ENCODE data around the gene RPS10. TPM values are rescaled to one million over a fixed set of nuclear protein-coding genes. Genes with fewer than 3 reads are reported as not detected.

RPS10 gene
- total RNA-seq, 1 experiment from 2014 or later: 1,363 TPM

DNA sequence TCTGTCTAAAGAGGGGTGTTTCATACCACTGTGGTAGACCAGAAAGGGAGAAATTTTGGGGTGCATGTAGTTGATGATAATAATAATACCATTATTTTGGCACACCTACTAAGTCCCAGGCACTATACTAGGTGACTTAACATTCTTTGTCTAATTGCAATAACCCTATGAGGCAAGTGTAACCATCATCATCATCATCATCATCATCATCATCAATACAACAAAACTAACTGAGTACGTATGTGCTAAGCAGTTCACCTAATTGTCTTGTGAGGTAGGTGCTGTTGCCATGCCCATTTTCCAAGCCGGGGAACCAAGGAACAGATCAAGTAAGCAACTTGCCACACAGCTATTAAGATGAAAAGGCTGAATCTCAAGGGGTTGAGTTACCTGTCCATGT lies 37.4 kb upstream of the RPS10 start:
- ChIA-PET POLR2A (no interaction called here), CTCF (interaction anchor here (0.6 to 0.7 kb wide), 3 partner anchors 16 to 291 kb away, joined by 3 read pairs; no protein-coding TSS in a partner anchor)
- no peaks in the 10 kb centered on the region for H3K36me3 ChIP-seq (ENCODE audit: control insufficient read depth, insufficient read depth, low read length)
- no peak for TF ChIP-seq TCF7L2 (IDR thresholded peaks at IDR 0.05; ENCODE audit: low read depth, low read length)
- no peak for TF ChIP-seq REST (IDR thresholded peaks at IDR 0.05; ENCODE audit: insufficient read depth in 1 of 2, low read depth in 2 of 2, low read length in 1 of 2)
- TF ChIP-seq SIN3A (IDR thresholded peaks at IDR 0.05; ENCODE audit: borderline replicate concordance, insufficient read depth, low read depth, low read length): no peak
- no peak for TF ChIP-seq POLR2AphosphoS5 (IDR thresholded peaks at IDR 0.05; ENCODE audit: low read depth, low read length)
- TF ChIP-seq, protein P1, sequence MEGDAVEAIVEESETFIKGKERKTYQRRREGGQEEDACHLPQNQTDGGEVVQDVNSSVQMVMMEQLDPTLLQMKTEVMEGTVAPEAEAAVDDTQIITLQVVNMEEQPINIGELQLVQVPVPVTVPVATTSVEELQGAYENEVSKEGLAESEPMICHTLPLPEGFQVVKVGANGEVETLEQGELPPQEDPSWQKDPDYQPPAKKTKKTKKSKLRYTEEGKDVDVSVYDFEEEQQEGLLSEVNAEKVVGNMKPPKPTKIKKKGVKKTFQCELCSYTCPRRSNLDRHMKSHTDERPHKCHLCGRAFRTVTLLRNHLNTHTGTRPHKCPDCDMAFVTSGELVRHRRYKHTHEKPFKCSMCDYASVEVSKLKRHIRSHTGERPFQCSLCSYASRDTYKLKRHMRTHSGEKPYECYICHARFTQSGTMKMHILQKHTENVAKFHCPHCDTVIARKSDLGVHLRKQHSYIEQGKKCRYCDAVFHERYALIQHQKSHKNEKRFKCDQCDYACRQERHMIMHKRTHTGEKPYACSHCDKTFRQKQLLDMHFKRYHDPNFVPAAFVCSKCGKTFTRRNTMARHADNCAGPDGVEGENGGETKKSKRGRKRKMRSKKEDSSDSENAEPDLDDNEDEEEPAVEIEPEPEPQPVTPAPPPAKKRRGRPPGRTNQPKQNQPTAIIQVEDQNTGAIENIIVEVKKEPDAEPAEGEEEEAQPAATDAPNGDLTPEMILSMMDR (IDR thresholded peaks at IDR 0.05): no peak
- BruUV-seq (replicated peaks): no TSS peak
- no peaks in the 10 kb centered on the region for H3K27me3 ChIP-seq (ENCODE audit: control insufficient read depth, insufficient read depth, low read length)
- no peak overlapping the region for H3K27ac ChIP-seq (ENCODE audit: low read length)
- in situ Hi-C loops (cut with HindIII; ENCODE audit: low pct_unique_long_range_greater_than_20kb, low sequenced_read_pairs) (no loop called here), intact Hi-C loops (cut with micrococcal nuclease; ENCODE audit: unreplicated experiment) (loop anchor here (5.0 kb wide), 1 partner anchor 144 kb away; no protein-coding TSS in a partner anchor)
- no peak overlapping the region for H3K4me3 ChIP-seq (ENCODE audit: low read depth in 2 of 2, low read length in 2 of 2)
- no peaks in the 10 kb centered on the region for H3K4me1 ChIP-seq (ENCODE audit: control insufficient read depth, insufficient read depth, low read length)
- DNase-seq (ENCODE audit: low read depth, low spot score): no peak
- no peaks in the 10 kb centered on the region for H3K9me3 ChIP-seq (ENCODE audit: control insufficient read depth, insufficient read depth, low read depth, low read length)
- ATAC-seq: no peak

GRCh38 chr6:34462551-34462971 lies 36.7 kb upstream of the RPS10 start:
- peak; percentile 70 for ATAC-seq
- Histone ChIP-seq H3K4me1 (ENCODE audit: control insufficient read depth, insufficient read depth, low read length) (no peaks in the 10 kb centered on the region), H3K4me3 (ENCODE audit: low read depth in 2 of 2, low read length in 2 of 2) (no peak overlapping the region), H3K27ac (ENCODE audit: low read length) (no peak overlapping the region), H3K9me3 (ENCODE audit: control insufficient read depth, insufficient read depth, low read depth, low read length) (no peaks in the 10 kb centered on the region), H3K27me3 (ENCODE audit: control insufficient read depth, insufficient read depth, low read length) (no peaks in the 10 kb centered on the region), H3K36me3 (ENCODE audit: control insufficient read depth, insufficient read depth, low read length) (no peaks in the 10 kb centered on the region)
- POLR2A ChIA-PET: interaction anchor here (0.5 to 0.6 kb wide), 2 partner anchors 17 to 245 kb away, joined by 4 to 6 read pairs; no protein-coding TSS in a partner anchor
- no peak for DNase-seq (ENCODE audit: low read depth, low spot score)
- no TSS peak for BruUV-seq (replicated peaks)
- in situ Hi-C loops (cut with HindIII; ENCODE audit: low pct_unique_long_range_greater_than_20kb, low sequenced_read_pairs) (no loop called here), intact Hi-C loops (cut with micrococcal nuclease; ENCODE audit: unreplicated experiment) (loop anchor here (5.0 kb wide), 1 partner anchor 145 kb away; no protein-coding TSS in a partner anchor)
- TF ChIP-seq POLR2AphosphoS5 (IDR thresholded peaks at IDR 0.05; ENCODE audit: low read depth, low read length): no peak
- TF ChIP-seq TCF7L2 (IDR thresholded peaks at IDR 0.05; ENCODE audit: low read depth, low read length): no peak
- TF ChIP-seq, protein P1 (IDR thresholded peaks at IDR 0.05): no peak
- TF ChIP-seq SIN3A (IDR thresholded peaks at IDR 0.05; ENCODE audit: borderline replicate concordance, insufficient read depth, low read depth, low read length): no peak
- TF ChIP-seq REST (IDR thresholded peaks at IDR 0.05; ENCODE audit: insufficient read depth in 1 of 2, low read depth in 2 of 2, low read length in 1 of 2): no peak
- CTCF ChIA-PET: interaction anchor here (0.5 to 3.6 kb wide), 6 partner anchors 15 to 250 kb away, joined by 3 to 19 read pairs (median 4); no protein-coding TSS in a partner anchor

Data from Panc1 (cell line).